ENCODE data around the gene PPP1R14C.

GRCh38 chr6:150249261-150249660 lies 106.4 kb downstream of the PPP1R14C start:
- no peak for TF ChIP-seq EZH2 (IDR thresholded peaks at IDR 0.05; ENCODE audit: borderline replicate concordance)
- no peak for TF ChIP-seq CTCF (IDR thresholded peaks at IDR 0.05; ENCODE audit: poor library complexity)
